H9 (cell line): ENCODE results near the gene ICE1. TPM values are rescaled to one million over a fixed set of nuclear protein-coding genes. Genes with fewer than 3 reads are reported as not detected.

ENCODE experiments used
- DNase-seq: peaks from one replicate; pipeline ENCODE4 v3.0.0-alpha.2; 2017
- H2AFZ ChIP-seq: one replicate; pipeline ENCODE4 v1.6.1; 2013; ENCODE audit warnings: mild to moderate bottlenecking, low read length, control low read depth, moderate library complexity
- H2AK5ac ChIP-seq: 2 replicates; pipeline ENCODE4 v1.6.1; 2013; ENCODE audit warnings: low read length, control low read depth, mixed read lengths; ENCODE audit not compliant: insufficient read length
- H2BK120ac ChIP-seq: one replicate; pipeline ENCODE4 v1.6.1; 2013; ENCODE audit warnings: low read depth, mild to moderate bottlenecking, low read length, control low read depth, inconsistent platforms; ENCODE audit not compliant: poor library complexity, severe bottlenecking
- H2BK12ac ChIP-seq: 2 replicates; pipeline ENCODE4 v1.6.1; 2013; ENCODE audit warnings: low read length, control low read depth, mixed read lengths, low read depth; ENCODE audit not compliant: insufficient read length
- H2BK15ac ChIP-seq: 2 replicates; pipeline ENCODE4 v1.6.1; 2013; ENCODE audit warnings: low read depth, low read length, control low read depth
- H2BK20ac ChIP-seq: one replicate; pipeline ENCODE4 v1.6.1; 2013; ENCODE audit warnings: low read depth, mild to moderate bottlenecking, low read length, control low read depth, inconsistent platforms; ENCODE audit not compliant: poor library complexity, severe bottlenecking
- H2BK5ac ChIP-seq: 2 replicates; pipeline ENCODE4 v1.6.1; 2013; ENCODE audit warnings: low read length, control low read depth, mixed read lengths; ENCODE audit not compliant: insufficient read length
- H3K14ac ChIP-seq: 2 replicates; pipeline ENCODE4 v1.6.1; 2013; ENCODE audit warnings: low read length, control low read depth; ENCODE audit not compliant: insufficient read depth
- H3K18ac ChIP-seq: 2 replicates; pipeline ENCODE4 v1.6.1; 2013; ENCODE audit warnings: low read depth, mild to moderate bottlenecking, mixed read lengths, low read length, control low read depth; ENCODE audit not compliant: insufficient read length
- H3K23ac ChIP-seq: 2 replicates; pipeline ENCODE4 v1.6.1; 2013; ENCODE audit warnings: low read length, control low read depth, mixed read lengths, low read depth; ENCODE audit not compliant: insufficient read length
- H3K23me2 ChIP-seq: 2 replicates; pipeline ENCODE4 v1.6.1; 2013; ENCODE audit warnings: low read depth, mild to moderate bottlenecking, mixed read lengths, low read length, control low read depth; ENCODE audit not compliant: insufficient read length, poor library complexity, severe bottlenecking
- H3K27ac ChIP-seq: 2 replicates; pipeline ENCODE4 v1.5.1; 2013; ENCODE audit warnings: low read length, control low read depth, mixed read lengths, low read depth; ENCODE audit not compliant: insufficient read length
- H3K27me3 ChIP-seq: 2 replicates; pipeline ENCODE4 v1.6.1; 2013; ENCODE audit warnings: low read length, control low read depth, inconsistent platforms; ENCODE audit not compliant: insufficient read depth
- H3K4ac ChIP-seq: 2 replicates; pipeline ENCODE4 v1.6.1; 2013; ENCODE audit warnings: low read depth, mild to moderate bottlenecking, control low read depth, inconsistent platforms, low read length, moderate library complexity
- H3K4me1 ChIP-seq: 2 replicates; pipeline ENCODE4 v1.6.1; 2013; ENCODE audit warnings: low read length, control low read depth, inconsistent platforms; ENCODE audit not compliant: insufficient read depth
- H3K4me2 ChIP-seq: 2 replicates; pipeline ENCODE4 v1.6.1; 2013; ENCODE audit warnings: low read length, control low read depth, mixed read lengths; ENCODE audit not compliant: insufficient read length, insufficient read depth
- H3K56ac ChIP-seq: 2 replicates; pipeline ENCODE4 v1.6.1; 2013; ENCODE audit warnings: low read depth, mild to moderate bottlenecking, mixed read lengths, low read length, control low read depth; ENCODE audit not compliant: insufficient read length
- H3K79me1 ChIP-seq: 2 replicates; pipeline ENCODE4 v1.6.1; 2013; ENCODE audit warnings: low read depth, mild to moderate bottlenecking, moderate library complexity, low read length, control low read depth, inconsistent platforms; ENCODE audit not compliant: insufficient read depth, poor library complexity, severe bottlenecking
- H3K79me2 ChIP-seq: 2 replicates; pipeline ENCODE4 v1.6.1; 2013; ENCODE audit warnings: low read length, control low read depth, inconsistent platforms; ENCODE audit not compliant: insufficient read depth
- H3K9ac ChIP-seq: 2 replicates; pipeline ENCODE4 v1.6.1; 2013; ENCODE audit warnings: low read length, control low read depth, mixed read lengths; ENCODE audit not compliant: insufficient read length; ENCODE audit errors: extremely low read depth
- H3K9me3 ChIP-seq: one replicate; pipeline ENCODE4 v1.6.1; 2013; ENCODE audit warnings: low read depth, low read length, inconsistent platforms; ENCODE audit not compliant: control insufficient read depth
- H3T11ph ChIP-seq: one replicate; pipeline ENCODE4 v1.6.1; 2013; ENCODE audit warnings: mild to moderate bottlenecking, low read length, control low read depth, inconsistent platforms
- H4K20me1 ChIP-seq: one replicate; pipeline ENCODE4 v1.6.1; 2013; ENCODE audit not compliant: control insufficient read depth, insufficient read length, insufficient read depth
- H4K5ac ChIP-seq: 2 replicates; pipeline ENCODE4 v1.6.1; 2013; ENCODE audit warnings: low read depth, mild to moderate bottlenecking, mixed read lengths, low read length, control low read depth; ENCODE audit not compliant: insufficient read length
- H4K8ac ChIP-seq: replicated peaks from 2 replicates; pipeline ENCODE4 v1.6.1; 2013; ENCODE audit warnings: low read length, control low read depth, mixed read lengths, low read depth; ENCODE audit not compliant: insufficient read length
- H4K91ac ChIP-seq: 2 replicates; pipeline ENCODE4 v1.6.1; 2013; ENCODE audit warnings: low read depth, mild to moderate bottlenecking, moderate library complexity, mixed read lengths, low read length, control low read depth; ENCODE audit not compliant: insufficient read length
- H3K27ac Mint-ChIP-seq, 3 experiments: 2 replicates in 2 of 3; 3 replicates in 1 of 3; pipeline ENCODE4 v1.8.0; 2020 to 2021; ENCODE audit warnings: mixed read lengths in 3 of 3, mild to moderate bottlenecking in 1 of 3, moderate library complexity in 1 of 3
- H3K27me3 Mint-ChIP-seq: 2 replicates; pipeline ENCODE4 v1.8.0; 2021; ENCODE audit warnings: low read depth, mild to moderate bottlenecking, moderate library complexity, mixed read lengths
- H3K36me3 Mint-ChIP-seq, 3 experiments: 2 replicates in 2 of 3; 3 replicates in 1 of 3; pipeline ENCODE4 v1.8.0; 2020 to 2021; ENCODE audit warnings: low read depth in 3 of 3, mixed read lengths in 3 of 3; ENCODE audit not compliant: insufficient read depth in 1 of 3
- H3K4me1 Mint-ChIP-seq, 2 experiments: 2 replicates each; pipeline ENCODE4 v1.8.0; 2020; ENCODE audit warnings: mixed read lengths in 2 of 2
- H3K4me3 Mint-ChIP-seq, 2 experiments: 2 replicates in 1 of 2; 3 replicates in 1 of 2; pipeline ENCODE4 v1.8.0; 2020 to 2021; ENCODE audit warnings: mild to moderate bottlenecking in 2 of 2, mixed read lengths in 2 of 2, moderate library complexity in 1 of 2
- H3K9me3 Mint-ChIP-seq, 2 experiments: 2 replicates in 1 of 2; 3 replicates in 1 of 2; pipeline ENCODE4 v1.8.0; 2020; ENCODE audit warnings: mild to moderate bottlenecking in 2 of 2, mixed read lengths in 2 of 2, moderate library complexity in 1 of 2
- CTCF ChIP-seq: fragments of 200-600 bp; sonication (generic); conservative IDR thresholded peaks from 3 replicates; pipeline ENCODE4 v1.8.0; 2021; ENCODE audit warnings: antibody characterized with exemption, mild to moderate bottlenecking
- WGBS: extraction: QIAGEN DNeasy Blood & Tissue Kit; methylation state at CpG from one replicate; pipeline ENCODE4 v1.1.7; 2013; ENCODE audit warnings: missing lambda C conversion rate, low lambda C conversion rate, mixed read lengths; ENCODE audit not compliant: insufficient read length; ENCODE audit errors: extremely low coverage; 5-methylcytosine and 5-hydroxymethylcytosine counted together
- total RNA-seq: library from RNA; stranded (reverse); gene quantifications from 2 replicates; pipeline ENCODE4 v1.2.1, GENCODE V29; 2021

The ICE1 gene
- total RNA-seq, 1 experiment from 2014 or later: 45.1 TPM

GRCh38 chr5:5385331-5385662, 37.2 kb upstream of the ICE1 start:
- Histone ChIP-seq H3K9ac (no peak overlapping the region), H3K4me1 (no peaks in the 10 kb centered on the region), H3T11ph (no peak overlapping the region), H4K20me1 (no peaks in the 10 kb centered on the region), H3K9me3 (no peaks in the 10 kb centered on the region), H2BK15ac (no peak overlapping the region), H3K56ac (no peak overlapping the region), H4K5ac (no peak overlapping the region), H2BK12ac (no peak overlapping the region), H3K27ac (no peak overlapping the region), H4K91ac (no peak overlapping the region), H2BK20ac (no peak overlapping the region), H3K79me1 (no peaks in the 10 kb centered on the region), H4K8ac (no peak overlapping the region), H3K23ac (no peak overlapping the region), H2AFZ (no peak overlapping the region), H2BK120ac (no peak overlapping the region), H3K79me2 (no peaks in the 10 kb centered on the region), H3K14ac (no peak overlapping the region), H3K4ac (no peak overlapping the region), H3K4me2 (no peak overlapping the region), H3K23me2 (no peaks in the 10 kb centered on the region), H3K18ac (no peak overlapping the region), H3K27me3 (no peaks in the 10 kb centered on the region), H2AK5ac (no peak overlapping the region), H2BK5ac (no peak overlapping the region)
- peaks cover 22% of the 10 kb centered on the region in 2 experiments for H3K4me1 Mint-ChIP-seq
- no peak overlapping the region for H3K4me3 Mint-ChIP-seq
- peaks cover 0 to 7% (median 0%) of the 10 kb centered on the region in 3 experiments; a peak in 2 of 7 replicates for H3K36me3 Mint-ChIP-seq
- peaks cover 2% of the 10 kb centered on the region; the same call in 1 of the 2 replicates for H3K27me3 Mint-ChIP-seq
- no peaks in the 10 kb centered on the region for H3K9me3 Mint-ChIP-seq
- no peak for TF ChIP-seq CTCF
- no peak for DNase-seq
- H3K27ac Mint-ChIP-seq: no peak overlapping the region
- no CpG with 5 or more reads among the region's 8 CpGs for WGBS
